Ectodermal cell (in vitro differentiated cells): ENCODE measurements around the gene MOB3B.

ENCODE experiments used
- H3K27ac ChIP-seq: 2 replicates; pipeline ENCODE4 v1.7.0; 2013; ENCODE audit warnings: mild to moderate bottlenecking, low read depth, low read length; ENCODE audit not compliant: insufficient read depth, poor library complexity, severe bottlenecking
- H3K27me3 ChIP-seq: 2 replicates; pipeline ENCODE4 v1.7.0; 2013; ENCODE audit warnings: mild to moderate bottlenecking, low read length; ENCODE audit not compliant: insufficient read depth, control insufficient read depth, poor library complexity, severe bottlenecking
- H3K36me3 ChIP-seq: one replicate; pipeline ENCODE4 v1.7.0; 2013; ENCODE audit warnings: low read length; ENCODE audit not compliant: control insufficient read depth, insufficient read depth
- H3K4me1 ChIP-seq: one replicate; pipeline ENCODE4 v1.7.0; 2013; ENCODE audit warnings: low read length; ENCODE audit not compliant: control insufficient read depth, insufficient read depth
- H3K4me3 ChIP-seq: 2 replicates; pipeline ENCODE4 v1.7.0; 2013; ENCODE audit warnings: low read depth, low read length, control low read depth; ENCODE audit not compliant: insufficient read depth
- H3K9me3 ChIP-seq: 2 replicates; pipeline ENCODE4 v1.7.0; 2013; ENCODE audit warnings: mild to moderate bottlenecking, low read length, moderate library complexity; ENCODE audit not compliant: control insufficient read depth
- WGBS, 2 experiments: methylation state at CpG; one replicate each; pipeline ENCODE4 v1.1.7; 2013; ENCODE audit warnings: missing lambda C conversion rate in 2 of 2; 5-methylcytosine and 5-hydroxymethylcytosine counted together

MOB3B gene

DNA sequence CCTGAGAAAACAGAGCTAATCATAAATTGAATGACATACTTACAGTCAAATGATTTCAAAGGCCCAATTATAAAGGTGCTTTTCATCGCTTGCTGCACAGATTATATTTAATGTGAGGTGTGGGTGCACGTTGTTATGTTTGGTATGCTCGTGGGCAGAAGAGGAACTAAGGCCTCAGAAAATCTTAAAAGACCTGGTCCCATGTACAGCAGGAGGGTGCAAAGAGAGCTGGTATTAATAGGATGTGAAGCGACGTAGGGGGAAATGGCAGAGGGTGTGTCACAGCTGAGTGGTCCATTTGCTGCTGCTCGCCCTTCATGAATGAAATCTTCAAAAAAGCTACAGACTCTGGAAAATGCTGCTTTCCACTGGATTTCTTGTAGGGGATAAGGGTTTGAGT lies 46.0 kb downstream of the MOB3B start:
- H3K9me3 ChIP-seq, result no peaks in the 10 kb centered on the region
- 96% methylated on average over 6 of the region's 6 CpGs for WGBS, 2 experiments
- H3K4me1 ChIP-seq, result peaks cover 17% of the 10 kb centered on the region
- no peaks in the 10 kb centered on the region for H3K27me3 ChIP-seq
- peaks cover 3% of the 10 kb centered on the region for H3K36me3 ChIP-seq
- no peak overlapping the region for H3K27ac ChIP-seq
- H3K4me3 ChIP-seq, result no peak overlapping the region

DNA sequence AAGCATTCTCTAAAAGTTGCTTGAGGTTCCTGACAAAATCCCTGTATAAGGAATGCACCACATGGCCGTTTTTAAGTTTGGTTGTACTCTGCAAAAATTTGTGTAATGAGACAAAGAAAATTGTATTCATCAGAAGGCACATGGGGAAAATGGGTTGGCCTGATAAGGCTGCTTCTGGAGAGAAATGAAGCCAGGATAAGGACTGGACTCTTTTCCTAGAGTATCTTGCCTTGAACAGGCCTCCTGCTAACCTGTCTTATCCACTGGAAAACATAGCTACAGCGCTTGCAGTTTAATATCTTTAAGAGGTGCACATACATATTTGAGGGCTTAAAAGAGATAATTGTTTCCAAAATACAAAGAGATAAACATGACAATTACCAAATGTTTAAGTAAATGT lies 46.9 kb downstream of the MOB3B start:
- Histone ChIP-seq H3K9me3 (no peaks in the 10 kb centered on the region), H3K27ac (no peak overlapping the region), H3K4me1 (peaks cover 12% of the 10 kb centered on the region), H3K27me3 (no peaks in the 10 kb centered on the region), H3K36me3 (peaks cover 3% of the 10 kb centered on the region), H3K4me3 (no peak overlapping the region)
- 92 to 98% methylated on average over 2 of the region's 2 CpGs for WGBS, 2 experiments

DNA sequence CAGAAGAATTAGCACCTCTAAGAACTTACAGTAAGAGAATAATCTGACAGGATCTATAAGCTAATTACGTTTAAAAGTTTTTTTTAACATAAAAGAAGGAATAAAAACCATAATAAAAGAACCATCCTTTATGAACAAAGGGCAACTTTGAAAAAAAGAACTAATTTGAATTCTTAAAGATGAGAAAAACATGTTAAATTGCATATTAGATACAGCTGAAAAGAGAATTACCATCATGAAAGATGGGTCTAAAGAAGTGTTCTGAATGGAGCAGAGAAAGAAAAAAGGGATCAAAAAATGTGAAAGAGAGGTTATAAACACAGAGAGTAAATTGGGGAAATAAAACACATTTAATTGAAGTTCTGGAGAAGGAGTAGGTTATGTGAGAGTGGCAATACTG lies 51.3 kb downstream of the MOB3B start:
- Histone ChIP-seq H3K4me1 (peaks cover 1% of the 10 kb centered on the region), H3K9me3 (no peaks in the 10 kb centered on the region), H3K27me3 (no peaks in the 10 kb centered on the region), H3K36me3 (peaks cover 3% of the 10 kb centered on the region), H3K27ac (no peak overlapping the region), H3K4me3 (no peak overlapping the region)
- no CpG with 5 or more reads among the region's 1 CpG for WGBS, 2 experiments

DNA sequence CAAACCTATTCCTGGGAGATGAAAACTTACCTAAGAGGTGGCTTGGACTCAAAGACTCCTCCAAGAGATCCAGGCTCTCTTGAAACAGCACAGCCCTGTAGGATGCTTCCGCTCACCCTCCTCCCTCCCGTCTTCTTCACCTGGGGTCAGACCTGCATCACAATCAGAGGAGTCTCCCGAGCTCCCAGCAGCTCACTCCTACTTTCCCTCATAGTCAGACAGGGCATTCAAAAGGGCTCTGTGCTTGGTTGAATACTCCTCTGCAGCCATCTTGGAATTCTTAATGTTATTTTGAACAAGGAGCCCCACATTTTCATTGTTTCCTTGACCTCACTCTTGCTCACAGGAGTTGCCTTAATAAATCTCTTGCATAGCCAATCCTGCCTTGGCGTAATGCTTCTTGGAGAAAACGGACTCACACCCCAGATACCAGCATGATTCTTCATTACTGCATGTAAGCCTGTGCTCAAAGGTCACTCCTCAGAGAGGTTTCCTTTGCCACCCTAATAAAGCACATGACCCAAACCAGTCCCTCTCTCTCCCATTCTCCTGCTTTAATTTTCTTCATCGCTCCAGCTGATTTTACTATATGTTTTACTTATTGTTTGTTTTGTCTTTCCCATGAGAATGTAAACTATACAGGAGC lies 52.6 kb downstream of the MOB3B start:
- Histone ChIP-seq H3K9me3 (no peaks in the 10 kb centered on the region), H3K27me3 (no peaks in the 10 kb centered on the region), H3K4me1 (peaks cover 8% of the 10 kb centered on the region), H3K36me3 (peaks cover 3% of the 10 kb centered on the region), H3K4me3 (no peak overlapping the region), H3K27ac (no peak overlapping the region)
- WGBS, 2 experiments, result 90 to 91% methylated on average over 5 to 6 of the region's 6 CpGs

DNA sequence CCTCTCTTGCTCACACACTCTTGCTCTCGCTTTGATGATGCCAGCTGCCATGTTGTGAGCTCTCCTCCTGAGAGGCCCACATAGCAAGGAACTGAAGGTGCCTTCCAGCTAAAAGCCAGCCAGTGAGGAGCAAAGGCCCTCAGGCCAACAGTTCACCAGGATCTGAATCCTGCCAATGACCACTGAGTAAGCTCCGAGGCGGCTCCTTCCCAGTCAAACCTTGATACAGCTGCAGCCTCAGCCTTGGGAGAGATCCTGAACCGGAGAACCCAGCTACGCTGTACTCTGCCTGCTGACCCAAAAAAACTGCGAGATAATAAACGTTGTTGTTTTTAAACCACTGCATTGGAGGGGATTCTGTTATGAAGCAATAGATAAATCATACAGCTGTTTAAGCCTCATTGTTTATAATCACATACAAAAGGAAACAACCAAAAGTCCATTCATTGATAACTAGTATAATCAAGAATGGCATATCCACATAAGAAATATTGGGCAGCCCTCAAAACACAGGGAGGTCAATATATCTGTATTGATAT lies 54.5 kb downstream of the MOB3B start:
- H3K9me3 ChIP-seq, result no peaks in the 10 kb centered on the region
- 95 to 96% methylated on average over 7 of the region's 7 CpGs for WGBS, 2 experiments
- no peaks in the 10 kb centered on the region for H3K27me3 ChIP-seq
- H3K36me3 ChIP-seq, result peaks cover 3% of the 10 kb centered on the region
- peaks cover 23% of the 10 kb centered on the region for H3K4me1 ChIP-seq
- no peak overlapping the region for H3K4me3 ChIP-seq
- no peak overlapping the region for H3K27ac ChIP-seq

DNA sequence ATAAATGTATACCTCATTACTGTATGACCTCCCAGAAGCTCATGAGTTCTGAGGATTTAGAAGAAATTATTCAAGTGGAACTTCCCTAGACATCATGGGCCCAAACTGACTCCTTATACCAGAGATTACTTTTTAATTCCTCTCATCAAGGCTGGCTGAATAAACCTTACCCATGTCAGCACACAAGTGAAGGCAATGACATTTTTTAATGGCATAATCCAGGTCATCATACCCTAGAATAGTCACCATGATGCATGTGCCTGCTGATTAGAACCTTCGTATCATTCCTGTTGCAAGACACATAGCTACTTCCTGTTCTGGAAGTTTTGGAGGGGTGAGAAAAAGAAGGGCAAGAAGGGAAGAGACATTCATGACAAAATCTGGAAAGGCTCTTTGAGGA lies 55.3 kb downstream of the MOB3B start:
- Histone ChIP-seq H3K4me3 (no peak overlapping the region), H3K36me3 (peaks cover 3% of the 10 kb centered on the region), H3K27ac (no peak overlapping the region), H3K4me1 (peaks cover 26% of the 10 kb centered on the region), H3K27me3 (no peaks in the 10 kb centered on the region), H3K9me3 (no peaks in the 10 kb centered on the region)
- 82 to 88% methylated on average over 1 of the region's 1 CpG for WGBS, 2 experiments

DNA sequence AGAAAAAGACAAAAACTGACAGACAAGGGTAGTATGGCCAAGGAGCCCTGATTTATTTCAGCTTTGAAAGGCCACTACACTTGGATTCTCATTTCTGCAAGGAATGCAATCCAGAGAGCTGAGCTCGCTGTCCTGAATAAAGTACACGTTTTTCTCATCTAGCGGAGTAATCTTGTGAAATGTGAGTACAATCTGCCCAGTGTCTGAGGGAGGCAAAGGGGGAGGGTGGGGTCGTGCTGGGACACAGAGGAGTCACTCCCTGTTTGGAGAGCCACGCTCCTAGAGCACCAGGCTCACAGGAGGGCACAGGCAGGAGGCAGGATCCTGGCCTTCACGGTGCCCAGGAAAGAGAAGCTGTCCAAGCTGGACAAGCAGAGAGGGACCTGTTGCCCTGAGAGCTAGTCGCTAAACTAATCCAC lies 56.5 kb downstream of the MOB3B start:
- no peaks in the 10 kb centered on the region for H3K9me3 ChIP-seq
- no peak overlapping the region for H3K27ac ChIP-seq
- no peak overlapping the region for H3K4me3 ChIP-seq
- no peaks in the 10 kb centered on the region for H3K27me3 ChIP-seq
- H3K4me1 ChIP-seq, result peaks cover 31% of the 10 kb centered on the region
- WGBS, 2 experiments, result 74 to 77% methylated on average over 7 of the region's 7 CpGs
- H3K36me3 ChIP-seq, result no peaks in the 10 kb centered on the region

DNA sequence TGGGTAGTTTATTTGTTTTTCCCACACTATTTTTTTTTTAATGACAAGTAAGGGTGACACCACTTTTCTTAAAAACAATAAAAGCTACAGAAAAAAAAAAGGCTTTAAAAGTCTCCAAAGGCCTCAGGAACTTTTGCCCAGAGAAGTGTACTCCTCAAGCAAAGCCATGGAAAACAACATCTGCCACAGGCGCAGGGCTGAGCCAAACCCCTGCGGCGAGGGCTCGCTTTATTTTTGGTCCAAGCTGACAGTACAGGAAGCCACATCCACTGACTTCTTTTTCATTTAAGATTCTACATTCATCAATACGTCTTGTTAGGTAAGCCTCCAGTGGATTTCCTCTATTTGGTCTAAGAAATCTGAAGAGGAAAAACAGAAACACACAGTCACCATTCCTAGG lies 57.4 kb downstream of the MOB3B start:
- Histone ChIP-seq H3K27me3 (no peaks in the 10 kb centered on the region), H3K36me3 (no peaks in the 10 kb centered on the region), H3K27ac (no peak overlapping the region), H3K4me3 (no peak overlapping the region), H3K4me1 (peaks cover 36% of the 10 kb centered on the region), H3K9me3 (no peaks in the 10 kb centered on the region)
- WGBS, 2 experiments, result 78 to 86% methylated on average over 5 of the region's 5 CpGs

DNA sequence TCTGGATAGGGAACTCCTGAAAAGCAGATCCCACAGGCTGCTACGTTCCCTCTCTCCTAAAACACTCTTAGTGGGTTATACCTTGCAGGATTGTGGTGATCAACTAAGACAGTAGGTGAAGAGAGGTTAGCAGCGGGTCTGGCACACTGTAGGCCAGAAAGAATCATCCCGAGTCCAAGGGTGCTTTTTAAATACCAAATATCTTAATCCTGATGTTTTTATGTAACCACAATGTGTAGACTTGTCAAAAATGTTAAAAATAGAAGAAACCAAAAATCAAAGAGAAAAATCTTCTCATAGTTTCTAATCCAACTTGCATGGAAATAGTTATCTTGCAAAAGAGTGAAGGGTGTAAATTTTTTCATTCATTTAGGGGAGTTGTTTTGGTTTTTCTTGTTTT lies 57.8 kb downstream of the MOB3B start:
- WGBS, 2 experiments, result 96 to 100% methylated on average over 3 of the region's 3 CpGs
- H3K27ac ChIP-seq, result no peak overlapping the region
- H3K4me1 ChIP-seq, result peaks cover 36% of the 10 kb centered on the region
- no peaks in the 10 kb centered on the region for H3K27me3 ChIP-seq
- no peaks in the 10 kb centered on the region for H3K9me3 ChIP-seq
- no peaks in the 10 kb centered on the region for H3K36me3 ChIP-seq
- no peak overlapping the region for H3K4me3 ChIP-seq

DNA sequence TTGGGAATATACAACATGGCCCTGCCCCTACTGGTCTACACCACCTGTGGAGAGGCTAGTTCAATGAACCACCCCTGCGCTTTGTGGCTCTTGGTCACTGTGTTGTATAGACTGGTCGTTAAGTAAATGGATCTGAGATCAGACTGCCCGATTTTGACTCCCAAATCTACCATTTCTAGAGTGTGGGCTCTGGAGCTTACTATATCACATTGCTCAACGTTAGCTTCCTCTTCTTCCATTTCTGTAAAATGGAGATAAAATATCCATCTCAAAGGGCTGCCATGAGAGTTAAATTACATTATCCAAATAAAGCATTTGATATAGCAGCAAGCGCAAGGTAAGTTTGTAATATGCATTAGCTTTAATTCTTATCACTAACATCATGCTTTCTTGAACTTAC lies 58.2 kb downstream of the MOB3B start:
- Histone ChIP-seq H3K4me3 (no peak overlapping the region), H3K9me3 (no peaks in the 10 kb centered on the region), H3K27ac (no peak overlapping the region), H3K4me1 (peaks cover 36% of the 10 kb centered on the region), H3K36me3 (no peaks in the 10 kb centered on the region), H3K27me3 (no peaks in the 10 kb centered on the region)
- 97 to 98% methylated on average over 4 to 5 of the region's 5 CpGs for WGBS, 2 experiments
